HepG2 (cell line): ENCODE measurements around the gene RFX7. TPM values are rescaled to one million over a fixed set of nuclear protein-coding genes. Genes with fewer than 3 reads are reported as not detected.

ENCODE experiments used
- ATAC-seq: fragments of 200-7000 bp; cut with Tn5 transposase; 3 replicates; pipeline ENCODE4 v1.9.1; 2020; ENCODE audit warnings: mild to moderate bottlenecking, moderate library complexity
- BruUV-seq: library from RNA; stranded (reverse); fragments of 400-500 nt; replicated peaks from 2 replicates; lab custom pipeline; 2021; lab: Mats Ljungman, UMichigan
- CTCF ChIA-PET: fragments of 300-600 bp; formaldehyde crosslinking; extraction: SDS; loops from one replicate; lab custom pipeline; 2021; ENCODE audit warnings: low total read pairs, inconsistent platforms, low intra/inter-chr PET ratio; lab: Yijun Ruan, JAX
- POLR2A ChIA-PET: fragments of 350-600 bp; sonication (Branson Sonifier 250); formaldehyde crosslinking; loops from one replicate; lab custom pipeline; 2020; ENCODE audit warnings: antibody characterized with exemption, inconsistent platforms; lab: Yijun Ruan, JAX
- DNase-seq: peaks from one replicate; pipeline ENCODE4 v3.0.0-alpha.2; 2015; ENCODE audit warnings: low spot score
- FAIRE-seq: peaks from 3 replicates; lab custom pipeline; 2011; peaks lifted over from hg19 to GRCh38; lab: Jason Lieb, UNC
- H2AFZ ChIP-seq: one replicate; pipeline ENCODE4 v1.6.1; 2011; ENCODE audit warnings: low read length, inconsistent platforms
- H3K27ac ChIP-seq: fragments of 300-600 bp; 3 replicates; pipeline ENCODE4 v1.8.0; 2011; ENCODE audit warnings: mixed run types, mild to moderate bottlenecking, mixed read lengths, low read length, inconsistent platforms; ENCODE audit not compliant: insufficient read depth; ENCODE audit errors: extremely low read length
- H3K27me3 ChIP-seq, 2 experiments: fragments of 200-600 bp in 1 of 2; 2 replicates in 1 of 2; 3 replicates in 1 of 2; pipeline versions ENCODE4 v1.6.0 to v1.8.0; 2011; ENCODE audit warnings: low read length in 2 of 2, mild to moderate bottlenecking in 2 of 2, moderate library complexity in 2 of 2, inconsistent platforms in 1 of 2; ENCODE audit not compliant: insufficient read depth in 2 of 2, control insufficient read depth in 1 of 2
- H3K36me3 ChIP-seq, 2 experiments: fragments of 200-600 bp in 1 of 2; replicated peaks in 1 of 2; 2 replicates in 1 of 2; 3 replicates in 1 of 2; pipeline versions ENCODE4 v1.5.1 to v1.8.0; 2011; ENCODE audit warnings: low read length in 2 of 2, inconsistent platforms in 1 of 2; ENCODE audit not compliant: insufficient read depth in 2 of 2, control insufficient read depth in 1 of 2
- H3K4me1 ChIP-seq: 2 replicates; pipeline ENCODE4 v1.5.1; 2012; ENCODE audit warnings: low read length, inconsistent platforms; ENCODE audit not compliant: insufficient read depth
- H3K4me2 ChIP-seq: 2 replicates; pipeline ENCODE4 v1.6.0; 2011; ENCODE audit warnings: low read depth, low read length, inconsistent platforms
- H3K4me3 ChIP-seq, 3 experiments: fragments of 200-600 bp in 1 of 3; sonication (generic), shearing (Covaris generic) in 1 of 3; replicated peaks in 1 of 3; 2 replicates each; pipeline ENCODE4 v1.5.1; 2011 to 2016; ENCODE audit warnings: low read length in 3 of 3, inconsistent platforms in 2 of 3, low read depth in 2 of 3, mild to moderate bottlenecking in 2 of 3, control low read depth in 1 of 3, mixed read lengths in 1 of 3; ENCODE audit not compliant: insufficient read depth in 1 of 3
- H3K79me2 ChIP-seq: one replicate; pipeline ENCODE4 v1.6.1; 2011; ENCODE audit warnings: low read length, inconsistent platforms; ENCODE audit not compliant: insufficient read depth
- H3K9ac ChIP-seq: 2 replicates; pipeline ENCODE4 v1.6.0; 2011; ENCODE audit warnings: mild to moderate bottlenecking, low read depth, low read length, inconsistent platforms; ENCODE audit not compliant: insufficient read depth
- H3K9me3 ChIP-seq: 2 replicates; pipeline ENCODE4 v1.5.1; 2012; ENCODE audit warnings: mild to moderate bottlenecking, low read length
- H4K20me1 ChIP-seq: 2 replicates; pipeline ENCODE4 v1.6.0; 2011; ENCODE audit warnings: inconsistent platforms, mild to moderate bottlenecking, low read length, moderate library complexity; ENCODE audit not compliant: insufficient read depth
- HOXA9 ChIP-seq: sonication (generic); formaldehyde crosslinking; IDR thresholded peaks from 2 replicates; pipeline ENCODE4 v1.8.1; 2022; ENCODE audit warnings: missing genetic modification reagents, mild to moderate bottlenecking, moderate library complexity, borderline replicate concordance
- PAWR ChIP-seq: sonication (generic); formaldehyde crosslinking; IDR thresholded peaks from 2 replicates; pipeline ENCODE4 v1.4.0; 2020; ENCODE audit warnings: missing genetic modification reagents, mild to moderate bottlenecking, borderline replicate concordance
- RFXAP ChIP-seq: sonication (generic); formaldehyde crosslinking; IDR thresholded peaks from 2 replicates; pipeline ENCODE4 v1.4.0; 2020; ENCODE audit warnings: missing genetic modification reagents, borderline replicate concordance
- RNF219 ChIP-seq: sonication (generic); formaldehyde crosslinking; IDR thresholded peaks from 2 replicates; pipeline ENCODE4 v1.5.0; 2020; ENCODE audit warnings: mild to moderate bottlenecking, missing genetic modification reagents
- SP2 ChIP-seq: sonication (generic); formaldehyde crosslinking; IDR thresholded peaks from 2 replicates; pipeline ENCODE4 v1.5.1; 2020; ENCODE audit warnings: mild to moderate bottlenecking, missing genetic modification reagents
- TFAP4 ChIP-seq: sonication (generic); IDR thresholded peaks from 2 replicates; pipeline ENCODE4 v1.6.1; 2016; ENCODE audit warnings: low read depth, borderline replicate concordance
- TRIM22 ChIP-seq: fragments of 450-650 bp; IDR thresholded peaks from 2 replicates; pipeline ENCODE4 v1.6.1; 2017
- ZNF143 ChIP-seq: sonication (generic); formaldehyde crosslinking; IDR thresholded peaks from 2 replicates; pipeline ENCODE4 v1.4.0; 2020; ENCODE audit warnings: missing genetic modification reagents
- WGBS: methylation state at CpG from one replicate; pipeline ENCODE4 v1.1.6; 2017; ENCODE audit warnings: low lambda C conversion rate; 5-methylcytosine and 5-hydroxymethylcytosine counted together
- in situ Hi-C: cut with HindIII; loops from 2 replicates; pipeline ENCODE4 v1.10.0; 2017; ENCODE audit warnings: low pct_unique_long_range_greater_than_20kb; ENCODE audit not compliant: extremely low pct_ligation_motif_present
- intact Hi-C: fragments of 100-400 bp; cut with micrococcal nuclease; formaldehyde crosslinking; loops from one replicate; pipeline ENCODE4 v1.10.0; 2022; ENCODE audit not compliant: unreplicated experiment
- polyA plus RNA-seq, 8 experiments: library from polyadenylated mRNA; depleted of rRNA in 3 of 8; stranded (reverse) in 7 of 8; unstranded in 1 of 8; fragments of >200 nt; fragmentation: Illumina TruSeq in 4 of 8; extraction: Trizol in 4 of 8; gene quantifications; 2 replicates each; pipeline versions ENCODE4 v1.2.1 to v1.2.3, GENCODE V29; 2011 to 2016; ENCODE audit warnings: low read depth in 4 of 8, missing spikeins in 1 of 8, mixed read lengths in 1 of 8; ENCODE audit not compliant: insufficient read depth in 1 of 8
- total RNA-seq, 5 experiments: library from RNA; depleted of rRNA; stranded (reverse); fragments of >200 nt; fragmentation: Illumina TruSeq; extraction: Trizol; gene quantifications; 2 replicates each; pipeline ENCODE4 v1.2.3, GENCODE V29; 2016; ENCODE audit warnings: low read depth in 1 of 5
- TF ChIP-seq, protein P1 (sequence below): sonication (generic); formaldehyde crosslinking; IDR thresholded peaks from 2 replicates; pipeline ENCODE4 v1.4.0; 2020; ENCODE audit warnings: missing genetic modification reagents, low read depth, mild to moderate bottlenecking, borderline replicate concordance

The RFX7 gene
- total and polyA plus RNA-seq, 2 of the 13 experiments (the other 11 are each of a cell fraction or from before 2014, with no cell fraction given), result 8.5 to 10.4 TPM

GRCh38 chr15:56244038-56244810 is 545 bp upstream of the RFX7 start (continued):
- TF ChIP-seq RFXAP (peak; percentile 71; the same call in 1 of the 2 replicates), SP2 (CRISPR knock-in tag) (peak; percentile 35; the same call in 1 of the 2 replicates), TRIM22 (no peak)

DNA sequence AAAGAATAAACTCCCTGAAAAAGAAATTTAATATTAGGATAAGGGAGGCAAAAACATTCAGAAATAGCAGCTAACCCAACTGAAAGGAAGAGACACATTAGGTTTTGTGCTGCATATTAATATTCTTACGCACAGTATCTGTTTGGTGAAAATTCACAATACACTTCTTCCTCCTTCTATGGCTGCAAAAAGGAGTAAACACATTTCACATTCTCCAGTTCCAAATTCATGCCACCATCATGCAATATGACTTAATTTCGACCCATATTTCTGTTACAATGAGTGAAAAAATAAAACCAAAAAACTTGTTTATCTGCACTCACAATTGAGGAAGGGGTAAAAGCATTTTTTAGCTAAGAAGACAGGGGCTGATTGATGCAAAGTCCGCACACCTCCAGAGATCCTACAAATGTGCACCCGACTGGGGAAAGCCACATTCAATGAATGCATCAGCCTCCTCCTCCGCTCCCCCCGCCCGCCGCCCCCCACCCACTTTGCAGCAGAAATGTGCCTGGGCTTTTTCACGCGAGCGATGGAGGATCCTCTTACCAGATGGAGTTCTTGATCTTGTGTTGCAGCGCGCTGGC is 1.0 kb downstream of the RFX7 start:
- in situ Hi-C loops, result no loop called here
- ATAC-seq, result no peak

More for the DNA sequence above, 1.0 kb downstream of the RFX7 start:
- POLR2A ChIA-PET, result no interaction called here
- intact Hi-C loops, result loop anchor here (5.0 kb wide), 1 partner anchor 55 kb away; no protein-coding TSS in a partner anchor
- Histone ChIP-seq H3K27ac (no peak overlapping the region), H3K4me1 (peaks cover 21% of the 10 kb centered on the region), H3K79me2 (peaks cover 55% of the 10 kb centered on the region), H3K9me3 (no peaks in the 10 kb centered on the region), H2AFZ (no peak overlapping the region), H3K4me2 (peak overlapping the region; percentile 84), H3K9ac (peak overlapping the region; percentile 64), H4K20me1 (no peaks in the 10 kb centered on the region; the same call in 1 of the 2 replicates), H3K27me3 (no peaks in the 10 kb centered on the region; a peak in 1 of 5 replicates), H3K36me3 (peaks cover 0 to 1% of the 10 kb centered on the region in 2 experiments; a peak in 4 of 5 replicates), H3K4me3 (peak overlapping the region; percentile 77 to 92 (median 84))
- CTCF ChIA-PET, result no interaction called here
- DNase-seq (no peak), FAIRE-seq (no peak)
- TF ChIP-seq TFAP4 (no peak), PAWR (no peak), RNF219 (CRISPR knock-in tag) (no peak), ZNF143 (CRISPR knock-in tag) (no peak), HOXA9 (no peak)
- TF ChIP-seq, protein P1, sequence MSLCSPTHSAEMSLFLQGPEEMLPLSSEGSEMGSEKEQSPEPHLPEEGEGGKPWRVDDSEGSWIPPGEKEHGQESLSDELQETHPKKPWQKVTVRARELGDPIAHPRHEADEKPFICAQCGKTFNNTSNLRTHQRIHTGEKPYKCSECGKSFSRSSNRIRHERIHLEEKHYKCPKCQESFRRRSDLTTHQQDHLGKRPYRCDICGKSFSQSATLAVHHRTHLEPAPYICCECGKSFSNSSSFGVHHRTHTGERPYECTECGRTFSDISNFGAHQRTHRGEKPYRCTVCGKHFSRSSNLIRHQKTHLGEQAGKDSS (CRISPR knock-in tag), result no peak
- no TSS peak for BruUV-seq
- 2% methylated on average over 9 of the region's 13 CpGs for WGBS
